Measurements from ENCODE around the gene CHDH.

GRCh38 chr3:53842436-53843194 is 3.6 kb downstream of the CHDH start:
- peak; percentile 26 for TF ChIP-seq CTCF (IDR thresholded peaks at IDR 0.05; ENCODE audit: poor library complexity)
- TF ChIP-seq EZH2 (IDR thresholded peaks at IDR 0.05; ENCODE audit: borderline replicate concordance): no peak
- no peak for TF ChIP-seq EZH2phosphoT487 (IDR thresholded peaks at IDR 0.05; ENCODE audit: low read depth, severe bottlenecking, unreplicated experiment)

All from hepatocyte (in vitro differentiated cells).